Inflammatory macrophage treated with lipopolysaccharide for 1 hour (primary cell): ENCODE measurements around the gene AADAC.

Experiments
- DNase-seq, 2 donors: peaks; one replicate each; pipeline ENCODE4 v3.0.0-alpha.2; 2020 to 2022

AADAC gene

DNA sequence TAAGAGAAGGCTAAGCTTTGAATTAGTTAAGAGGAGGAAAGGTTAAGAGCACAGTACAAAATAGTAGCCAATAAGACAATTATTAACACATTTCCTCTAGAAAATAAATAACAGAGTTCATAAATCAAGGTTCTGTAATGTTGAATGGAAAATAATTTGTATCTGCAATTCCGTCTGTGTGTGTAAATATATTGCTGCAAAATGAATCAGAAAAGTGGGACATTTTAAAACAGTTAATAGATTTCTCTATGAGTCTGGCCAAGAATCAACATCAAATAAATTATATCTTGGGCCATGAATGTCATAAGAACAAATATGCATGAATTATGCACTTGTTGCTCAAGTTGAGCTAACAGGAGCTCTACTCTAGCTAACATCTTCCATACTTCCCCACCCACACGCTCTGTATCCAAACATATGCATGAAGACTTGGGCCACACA, 45.3 kb downstream of the AADAC start:
- no peak for DNase-seq

DNA sequence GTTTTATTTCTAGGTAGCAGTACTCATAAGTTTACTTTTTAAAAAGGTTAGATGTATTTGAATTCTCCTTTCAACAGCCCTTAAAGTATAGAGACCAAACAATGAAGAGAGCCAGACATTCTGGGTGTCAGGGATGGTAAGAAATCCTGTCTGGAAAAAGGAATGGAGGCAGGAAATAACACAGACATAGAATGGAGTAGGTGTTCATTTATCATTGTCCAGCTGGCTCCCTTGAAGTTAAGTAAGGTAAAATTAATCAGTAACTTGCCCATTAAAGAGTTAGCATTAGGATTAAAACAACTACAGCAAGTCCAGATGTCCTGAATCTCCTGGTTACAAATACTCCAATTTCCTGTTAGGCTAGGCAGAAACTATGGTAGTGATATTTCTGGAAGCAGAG, 46.0 kb downstream of the AADAC start:
- DNase-seq = no peak

DNA sequence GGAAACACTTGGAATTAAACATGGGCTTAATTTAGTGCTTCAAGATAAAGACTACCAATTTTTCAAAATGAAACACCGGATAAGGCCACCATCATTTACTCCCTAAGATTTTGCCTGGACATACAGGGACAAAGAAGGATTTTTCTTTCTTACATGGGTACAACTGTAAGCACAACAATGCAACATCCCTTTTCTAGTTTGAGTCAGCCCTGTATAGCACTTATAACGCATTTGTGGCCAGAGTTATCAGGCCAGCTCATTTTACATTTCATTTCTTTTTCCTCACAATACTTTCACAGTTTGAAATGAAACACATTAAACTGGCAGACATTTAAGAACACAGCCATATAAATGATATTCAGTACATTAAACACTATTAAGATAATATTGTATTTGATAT, 49.7 kb downstream of the AADAC start:
- DNase-seq = no peak

DNA sequence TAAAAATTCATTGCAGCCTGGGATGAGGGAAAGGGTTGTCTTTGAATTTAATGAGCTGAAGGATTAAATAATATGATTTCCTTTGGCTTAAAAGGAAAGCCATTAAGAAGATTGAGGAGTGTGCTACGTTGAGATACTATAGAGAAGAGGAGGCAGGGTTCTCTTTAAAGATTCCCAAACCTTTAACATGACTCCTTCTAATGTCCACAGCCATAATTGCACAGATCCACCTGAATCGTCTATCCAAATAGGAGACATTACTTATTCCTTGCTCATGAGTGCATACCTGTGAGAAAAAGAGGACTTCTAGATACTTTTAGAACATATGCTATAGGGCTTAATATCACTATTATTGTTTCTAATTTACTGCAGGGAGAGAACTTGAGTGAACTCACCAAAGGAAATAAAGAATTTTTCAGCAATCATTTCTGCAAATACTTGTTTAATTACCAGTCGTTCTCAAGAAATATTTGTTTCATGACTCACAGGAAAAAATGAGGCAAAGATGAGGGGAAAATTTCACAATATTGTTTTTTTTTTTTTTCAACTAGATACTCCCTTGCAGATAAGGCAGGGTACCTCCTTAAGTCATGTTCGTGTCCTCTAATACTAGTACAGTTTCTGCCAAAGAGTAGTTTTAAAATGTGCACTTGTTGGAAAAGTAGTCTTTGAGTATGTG, 50.6 kb downstream of the AADAC start:
- DNase-seq = no peak

DNA sequence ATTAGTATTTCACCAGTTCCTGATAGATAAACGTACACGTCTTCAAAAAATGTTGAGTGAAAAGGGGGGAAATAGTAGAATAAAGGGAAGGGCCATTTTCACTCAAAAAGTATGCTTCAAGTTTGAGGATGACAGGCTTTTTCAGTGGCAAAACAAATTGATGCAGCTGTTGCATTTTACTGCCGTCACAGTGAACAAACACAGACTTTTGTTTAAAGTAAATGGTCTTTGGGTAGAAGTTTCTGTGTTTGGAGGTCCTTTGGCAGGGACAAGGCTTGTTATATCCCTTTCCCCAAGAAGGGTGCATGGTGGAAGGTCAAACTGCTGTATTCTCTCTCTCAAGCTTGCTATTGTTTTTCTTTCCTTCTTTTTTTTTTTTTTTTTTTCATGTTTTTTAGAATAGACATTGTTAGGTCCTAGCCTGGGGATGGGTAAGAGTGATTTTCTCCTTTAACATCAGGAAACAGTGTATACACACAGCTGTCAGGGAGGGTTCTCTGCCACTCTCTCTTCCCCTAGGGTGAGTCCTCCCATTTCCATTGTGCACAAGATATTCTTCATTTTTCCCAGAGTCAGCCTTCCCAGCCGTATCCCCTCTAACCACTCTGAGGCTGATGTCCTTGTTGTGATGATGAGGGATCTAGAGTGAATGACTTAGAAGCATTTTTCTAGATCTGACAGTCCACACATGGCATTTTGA, 52.9 kb downstream of the AADAC start:
- no peak for DNase-seq

DNA sequence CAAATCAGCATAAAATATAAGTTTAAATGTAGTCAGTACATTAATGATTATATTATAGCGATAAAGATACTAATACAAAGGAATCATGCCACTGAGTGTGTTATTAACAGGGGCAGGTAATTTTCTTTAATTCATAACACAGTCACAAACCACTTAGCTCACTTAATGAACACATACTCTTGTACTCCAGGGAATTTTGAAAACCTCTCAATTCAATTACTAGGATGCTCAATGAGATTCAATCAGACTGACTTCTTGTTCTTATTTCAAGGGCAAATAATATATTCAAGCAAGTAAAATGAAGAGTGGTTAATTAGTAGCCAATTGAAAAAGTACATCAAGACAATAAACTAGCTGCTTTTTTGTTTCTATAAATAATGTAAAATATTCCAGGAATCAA, 53.8 kb downstream of the AADAC start:
- no peak for DNase-seq

DNA sequence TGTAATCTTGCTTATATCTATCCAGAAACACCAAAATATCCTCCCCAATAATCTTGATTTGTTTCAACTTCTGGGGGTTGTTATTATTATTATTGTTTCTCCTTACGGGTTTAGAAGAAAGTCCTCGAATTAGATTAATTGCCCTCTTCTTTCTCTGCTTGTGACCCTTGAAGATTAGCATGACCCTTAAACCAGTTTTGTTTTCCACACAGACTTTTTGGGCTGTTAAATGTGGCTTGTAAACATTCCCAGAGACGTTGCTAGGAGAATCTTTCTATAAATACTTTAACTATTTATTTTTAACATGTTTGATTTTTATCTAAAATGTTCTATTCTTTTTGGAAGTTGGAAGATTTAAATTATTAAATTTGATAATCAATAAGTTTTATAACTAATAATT, 55.3 kb downstream of the AADAC start:
- DNase-seq = no peak

DNA sequence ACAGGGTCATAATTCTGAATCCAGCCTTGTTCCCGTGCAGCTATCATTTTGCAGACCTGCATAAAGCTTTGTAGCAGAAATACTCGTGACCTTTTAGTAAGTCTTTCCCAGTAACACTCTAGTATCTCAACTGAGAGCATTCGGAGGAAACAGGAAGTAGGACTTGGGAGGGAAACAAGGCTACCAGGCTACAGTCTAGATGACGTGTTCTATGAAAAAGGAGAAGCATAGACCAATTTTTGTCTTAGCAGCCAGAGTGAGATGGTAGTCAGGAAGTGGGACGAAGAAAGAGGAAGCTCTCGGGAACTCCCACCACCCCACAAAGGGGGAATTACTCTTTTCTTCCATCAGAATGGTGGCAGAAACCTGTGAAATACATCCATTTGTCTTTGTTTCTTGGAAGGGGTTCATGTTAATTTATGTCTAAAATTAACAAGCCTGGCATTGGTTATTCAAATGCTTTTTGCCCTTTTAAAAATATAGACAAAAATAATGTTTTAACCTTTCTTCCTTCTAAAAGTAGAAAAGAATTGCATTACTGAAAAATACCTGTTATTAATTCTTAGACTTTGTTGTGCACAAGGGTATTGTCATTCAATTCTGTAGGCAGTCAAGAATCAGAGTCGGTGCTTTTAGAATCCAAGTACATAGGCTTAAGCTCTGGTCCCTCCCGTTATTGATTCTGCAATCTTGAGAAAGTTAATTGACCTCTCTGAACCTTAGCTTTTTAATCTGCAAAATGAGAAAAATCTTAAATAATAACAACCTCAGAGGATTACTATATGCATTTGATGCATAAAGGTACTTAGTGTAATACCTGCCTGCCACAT, 57.9 kb downstream of the AADAC start:
- peak; percentile 92 to 99 for DNase-seq

DNA sequence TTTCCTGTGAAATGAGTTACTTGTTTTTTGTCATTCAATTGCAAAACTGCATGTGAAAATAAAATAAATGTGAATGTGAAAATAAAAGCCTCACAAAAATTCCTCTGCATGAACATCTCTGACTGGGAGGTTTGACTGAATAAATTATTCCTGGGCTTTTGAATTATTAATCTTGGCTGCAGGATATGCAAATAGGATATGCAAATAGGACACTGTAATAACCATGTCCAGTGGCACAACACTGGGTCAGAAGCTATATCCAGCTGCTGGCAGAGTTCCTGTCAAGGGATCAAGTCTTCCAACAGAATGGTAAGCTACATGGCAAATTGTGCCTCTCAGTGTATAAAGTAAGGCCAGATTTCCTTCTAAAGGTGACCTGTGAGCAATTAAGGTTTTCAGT, 59.5 kb downstream of the AADAC start, which contains the start of gene SUCNR1:
SUCNR1 (plus strand) TSS at position 246 of the 400 bp plus-strand sequence. CDS start 6,250 bp downstream, outside the sequence.
- peak; percentile 84 to 87 for DNase-seq

DNA sequence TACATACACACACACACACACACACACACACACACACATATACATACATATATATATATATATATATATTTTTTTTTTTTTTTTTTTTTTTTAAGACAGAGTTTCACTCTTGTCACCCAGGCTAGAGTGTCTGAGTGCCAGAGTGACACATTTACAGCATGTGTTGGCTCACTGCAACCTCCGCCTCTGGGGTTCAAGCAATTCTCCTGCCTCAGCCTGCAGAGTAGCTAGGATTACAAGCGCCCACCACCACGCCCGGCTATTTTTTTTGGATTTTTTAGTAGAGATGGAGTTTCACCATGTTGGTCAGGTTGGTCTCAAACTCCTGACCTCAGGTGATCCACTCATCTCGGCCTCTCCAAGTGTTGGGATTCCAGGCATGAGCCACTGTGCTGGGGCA, 60.2 kb downstream of the AADAC start:
- peak; percentile 60 to 82 for DNase-seq

DNA sequence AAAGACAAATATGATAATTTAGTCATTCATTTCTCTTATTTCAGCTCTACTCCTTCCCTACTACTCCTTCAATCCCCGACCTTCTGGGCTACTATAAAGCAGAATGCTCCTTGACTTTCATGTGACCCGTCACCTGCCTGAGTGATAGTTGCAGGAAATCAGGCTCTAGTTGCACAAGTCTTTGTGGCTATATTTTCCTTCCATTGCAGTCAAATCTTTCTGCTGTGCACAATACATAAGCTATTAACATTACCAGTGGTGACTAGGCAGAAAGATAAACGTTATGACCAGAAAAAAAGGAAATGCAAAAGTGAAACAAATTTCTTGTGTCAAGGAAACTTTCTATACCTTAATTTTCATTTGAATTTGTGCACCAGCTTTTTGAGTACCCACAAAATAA, 61.8 kb downstream of the AADAC start:
- DNase-seq = peak; percentile 70 to 83

DNA sequence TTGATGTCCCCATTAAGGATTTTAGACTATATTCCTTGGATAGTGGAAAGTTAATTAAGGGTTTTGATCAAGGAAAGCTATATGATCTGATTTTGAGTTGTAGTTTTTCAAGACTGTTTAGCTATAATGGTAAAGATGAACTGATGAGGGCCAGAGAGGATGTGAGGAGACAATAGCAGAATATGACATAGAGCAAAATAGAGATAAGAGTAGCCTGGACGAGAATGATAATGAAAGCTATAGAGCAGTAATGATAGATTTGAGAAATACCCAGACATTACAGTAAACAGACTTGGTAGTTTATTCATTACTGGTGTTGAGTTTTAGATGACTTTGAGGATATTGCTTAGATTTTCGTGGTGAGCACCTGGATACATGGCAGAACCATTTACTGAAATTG, 63.4 kb downstream of the AADAC start:
- DNase-seq = no peak
